ENCODE results near the gene OMA1.
A peak's percentile ranks its signal among the peaks of the same experiment; 100 is the strongest.
"Not testable (repeated sequence)": the region's sequence is repeated elsewhere in the genome, so short reads cannot be mapped to it uniquely, and the experiment has no call there.

Gene OMA1

GRCh38 chr1:58546520-58547308 is at the start of gene OMA1:
Gene OMA1, minus strand, starts transcription at chr1:58546726. Its CDS starts 7,432 bp downstream, at chr1:58539294.
- peak; percentile 97 for DNase-seq

DNA sequence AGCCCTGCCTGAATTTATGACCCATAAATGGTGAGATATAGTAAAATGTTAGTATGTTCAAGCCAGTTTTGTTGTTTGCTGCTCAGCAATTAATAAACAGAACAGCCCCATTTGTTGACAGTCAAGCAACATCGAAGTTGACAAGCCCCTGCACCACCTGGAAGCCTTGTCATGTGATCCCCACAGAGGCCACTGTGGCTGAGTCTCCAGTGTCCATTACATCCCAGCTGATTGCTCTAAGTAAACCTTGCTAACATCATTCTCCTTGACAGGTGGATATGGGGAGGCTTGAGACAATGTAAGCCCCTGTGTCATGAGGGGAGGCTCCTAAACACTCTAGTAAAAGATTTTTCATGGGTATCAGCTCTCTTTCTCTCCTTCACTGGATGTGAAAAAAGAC is 48.0 kb upstream of the OMA1 start:
- no peak for DNase-seq

DNA sequence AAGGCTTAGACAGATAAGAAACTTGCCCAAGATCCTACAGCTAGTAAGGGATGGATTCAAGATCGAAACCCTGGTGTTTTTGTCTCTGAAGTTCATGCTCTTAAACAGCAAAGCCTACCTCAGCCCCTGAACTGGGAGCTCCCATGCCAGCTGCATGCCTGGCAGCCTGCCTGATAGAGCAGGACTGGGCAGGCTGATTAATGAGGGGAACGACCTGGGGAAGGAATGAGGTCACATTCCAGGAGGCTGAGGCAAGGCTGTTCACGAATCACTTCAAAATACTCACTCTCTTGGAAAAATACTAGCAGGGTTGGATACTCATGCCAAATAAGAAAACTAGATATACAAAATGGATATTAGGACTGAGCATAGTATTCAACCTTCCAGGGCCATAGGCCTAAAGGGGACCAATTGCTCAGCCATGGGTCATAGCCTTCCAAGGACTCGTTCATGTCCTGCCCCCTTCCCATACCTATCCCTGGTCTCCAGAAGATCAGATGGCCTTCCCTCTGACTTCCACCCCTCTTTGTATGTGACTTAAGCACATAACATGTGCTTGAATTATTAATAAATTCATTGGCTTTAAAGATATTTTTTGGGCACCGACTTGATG is 46.1 kb upstream of the OMA1 start:
- peak; percentile 87 for DNase-seq

GRCh38 chr1:58591806-58592205 is 45.3 kb upstream of the OMA1 start:
- peak; percentile 82 for DNase-seq

DNA sequence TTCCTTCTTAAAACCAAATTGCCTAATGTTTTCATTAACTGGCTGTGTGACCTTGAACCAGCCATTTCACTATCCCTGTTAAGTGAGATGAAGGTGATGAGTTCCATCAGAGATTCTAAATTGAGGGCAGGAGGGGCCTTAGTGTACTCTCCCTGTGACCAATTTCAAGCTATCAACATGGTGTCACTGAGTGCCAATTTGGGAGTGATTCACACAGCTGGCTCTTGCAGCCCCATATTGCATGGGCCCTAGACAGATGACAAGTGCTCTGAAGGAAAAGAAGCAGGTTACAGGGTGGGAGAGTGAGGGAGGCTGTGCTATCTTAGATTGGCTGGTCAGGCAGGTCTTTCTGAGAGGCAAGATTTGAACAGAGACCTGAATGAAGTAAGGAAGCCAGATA is 43.5 kb upstream of the OMA1 start:
- DNase-seq = no peak

- no peak for DNase-seq
Measured at GRCh38 chr1:58588396-58588795, 41.9 kb upstream of the OMA1 start.

- DNase-seq = no peak
Measured at GRCh38 chr1:58587667-58588066, 41.1 kb upstream of the OMA1 start.

- DNase-seq = no peak
Measured at GRCh38 chr1:58586271-58586670, 39.7 kb upstream of the OMA1 start.

- DNase-seq = no peak
Measured at GRCh38 chr1:58585581-58586151, 39.1 kb upstream of the OMA1 start.

GRCh38 chr1:58585166-58585565 is 38.6 kb upstream of the OMA1 start:
- DNase-seq = no peak

GRCh38 chr1:58584082-58584895 is 37.8 kb upstream of the OMA1 start:
- no peak for DNase-seq

DNA sequence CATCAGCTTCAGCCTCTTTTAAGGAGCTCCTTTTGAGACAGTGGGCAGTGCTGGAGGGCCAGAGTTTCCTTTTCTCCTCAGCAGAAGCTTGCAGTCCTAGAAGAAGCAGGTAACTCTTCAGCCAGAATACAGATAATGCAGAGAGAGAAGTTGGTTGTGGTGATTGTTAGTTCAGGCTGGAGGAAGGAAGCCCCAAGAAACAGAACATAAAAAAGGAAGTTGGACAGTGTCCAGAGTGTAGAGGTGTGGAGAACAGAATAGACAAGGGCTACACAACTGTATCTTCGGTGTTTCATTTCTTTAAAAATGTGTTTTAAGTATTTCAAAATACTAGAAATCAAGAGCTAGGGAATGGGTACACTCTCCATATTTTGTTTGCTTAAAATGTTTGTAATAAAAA is 37.0 kb upstream of the OMA1 start:
- no peak for DNase-seq

- not testable (repeated sequence) for DNase-seq
Measured at GRCh38 chr1:58582143-58582542, 35.6 kb upstream of the OMA1 start.

- DNase-seq = no peak
Measured at GRCh38 chr1:58581641-58582040, 35.1 kb upstream of the OMA1 start.

- no peak for DNase-seq
Measured at GRCh38 chr1:58580186-58580585, 33.7 kb upstream of the OMA1 start.

DNA sequence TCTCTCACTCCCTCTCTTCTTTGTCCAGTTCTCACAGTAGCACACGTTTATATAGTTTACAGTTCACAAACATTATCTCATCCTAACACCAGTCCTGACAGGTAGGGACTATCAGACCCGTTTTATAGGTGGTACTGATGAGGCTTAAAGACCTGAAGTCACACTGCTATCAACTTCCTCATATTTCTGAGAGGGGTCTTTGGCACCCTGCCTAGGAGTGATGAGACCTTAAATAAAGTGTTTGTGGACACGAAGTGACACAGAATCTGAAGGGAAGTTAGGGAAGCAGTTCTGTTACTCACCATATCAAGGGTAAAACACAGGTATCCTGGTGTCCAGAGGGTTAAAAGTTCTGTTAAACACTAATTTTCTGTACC is 31.1 kb upstream of the OMA1 start:
- no peak for DNase-seq

GRCh38 chr1:58576727-58577653 is 30.5 kb upstream of the OMA1 start, which contains the start of gene TACSTD2:
Gene TACSTD2, minus strand, starts transcription at chr1:58577252. Its CDS starts 96 bp downstream, at chr1:58577156.
- DNase-seq = no peak

- no peak for DNase-seq
Measured at GRCh38 chr1:58576325-58576726, 29.8 kb upstream of the OMA1 start.

DNA sequence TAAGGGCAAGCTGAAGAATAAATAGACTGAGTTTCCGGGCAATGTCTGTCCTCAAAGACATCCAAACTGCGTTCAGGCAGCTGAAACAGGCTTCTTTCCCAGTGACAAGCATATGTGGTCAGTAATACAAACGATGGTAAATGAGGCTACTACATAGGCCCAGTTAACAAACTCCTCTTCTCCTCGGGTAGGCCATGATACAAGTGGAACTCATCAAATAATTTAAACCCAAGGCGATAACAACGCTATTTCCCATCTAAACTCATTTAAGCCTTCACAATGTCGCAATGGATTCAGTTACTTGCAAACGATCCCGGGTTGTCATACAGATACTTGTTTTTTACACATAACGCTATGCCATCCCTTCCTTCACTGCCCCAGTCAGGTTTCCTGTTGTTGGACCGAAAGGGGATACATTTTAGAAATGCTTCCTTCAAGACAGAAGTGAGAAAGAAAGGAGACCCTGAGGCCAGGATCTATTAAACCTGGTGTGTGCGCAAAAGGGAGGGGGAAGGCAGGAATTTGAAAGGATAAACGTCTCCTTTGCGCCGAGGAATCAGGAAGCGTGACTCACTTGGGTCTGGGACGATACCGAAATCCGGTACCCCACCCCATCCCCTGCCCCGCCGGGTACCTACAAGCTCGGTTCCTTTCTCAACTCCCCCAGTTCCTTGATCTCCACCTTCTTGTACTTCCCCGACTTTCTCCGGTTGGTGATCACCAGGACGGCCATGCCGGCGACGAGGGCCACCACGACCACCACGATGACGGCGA is 29.2 kb upstream of the OMA1 start:
- DNase-seq = no peak

DNA sequence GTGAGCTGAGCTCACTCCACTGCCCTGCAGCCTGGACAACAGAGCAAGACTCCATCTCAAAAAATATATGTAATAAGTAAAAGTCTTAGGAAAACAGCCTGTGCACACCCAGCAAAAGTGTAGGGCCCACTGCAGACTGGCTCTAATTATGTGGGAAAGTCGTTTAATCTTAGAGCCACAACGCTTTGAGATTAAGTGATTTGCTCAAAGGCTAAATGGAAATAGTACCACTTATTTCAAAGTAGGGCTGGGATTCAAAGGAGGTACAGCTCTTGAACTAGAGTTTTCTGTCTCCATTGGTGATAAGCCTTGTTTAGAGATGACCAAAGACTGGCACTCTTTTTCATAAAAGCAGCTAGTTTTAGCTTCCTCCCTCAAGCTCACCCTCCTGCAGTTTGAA is 28.3 kb upstream of the OMA1 start:
- no peak for DNase-seq
